MG63 (cell line): Measurements from ENCODE around the gene RNF213. TPM values are rescaled to one million over a fixed set of nuclear protein-coding genes. Genes with fewer than 3 reads are reported as not detected.

ENCODE experiments used
- DNase-seq: peaks from one replicate; pipeline ENCODE4 v3.0.0-alpha.2; 2020
- H3K27me3 ChIP-seq: fragments of 250-450 bp; sonication (Bioruptor Pico); 2 replicates; pipeline ENCODE4 v1.5.1; 2020; ENCODE audit warnings: mild to moderate bottlenecking, moderate library complexity
- H3K36me3 ChIP-seq: fragments of 250-450 bp; sonication (Bioruptor Pico); 2 replicates; pipeline ENCODE4 v1.5.1; 2020; ENCODE audit warnings: mild to moderate bottlenecking, moderate library complexity
- H3K4me3 ChIP-seq: fragments of 250-450 bp; sonication (Bioruptor Pico); 2 replicates; pipeline ENCODE4 v1.5.1; 2020; ENCODE audit warnings: mild to moderate bottlenecking, moderate library complexity
- H3K9me3 ChIP-seq: fragments of 250-450 bp; sonication (Bioruptor Pico); 2 replicates; pipeline ENCODE4 v1.5.1; 2020; ENCODE audit warnings: mild to moderate bottlenecking, moderate library complexity
- total RNA-seq: library from RNA; depleted of rRNA; stranded (reverse); fragments of >200 nt; shearing (Covaris generic); gene quantifications from 2 replicates; pipeline ENCODE4 v1.2.3, GENCODE V29; 2014; ENCODE audit warnings: low replicate concordance

The RNF213 gene
- total RNA-seq, 1 experiment from 2014 or later, result 22.5 TPM

DNA sequence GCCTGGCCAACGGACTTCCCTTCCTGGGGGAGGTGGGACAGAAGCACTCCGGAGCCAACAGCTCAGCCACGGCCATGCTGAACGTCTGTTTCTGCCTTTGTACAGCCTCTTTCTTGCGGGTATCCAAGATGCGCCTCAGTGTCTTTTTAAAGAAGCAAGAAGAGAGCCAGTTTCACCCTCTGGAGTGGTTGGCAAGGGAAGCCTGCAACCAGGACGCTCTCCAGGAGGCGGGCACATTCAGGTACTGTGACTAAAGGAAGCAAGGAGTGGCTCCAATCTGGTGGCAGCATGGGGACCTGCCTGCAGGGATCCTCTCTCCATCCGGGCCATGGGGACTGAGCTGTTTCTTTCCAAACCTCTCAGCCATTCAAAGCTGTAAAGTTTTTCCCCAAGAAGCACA lies 93.7 kb downstream of the RNF213 start:
- Histone ChIP-seq H3K27me3 (no peaks in the 10 kb centered on the region), H3K9me3 (no peaks in the 10 kb centered on the region), H3K4me3 (no peak overlapping the region), H3K36me3 (peaks cover 74% of the 10 kb centered on the region)
- no peak for DNase-seq

DNA sequence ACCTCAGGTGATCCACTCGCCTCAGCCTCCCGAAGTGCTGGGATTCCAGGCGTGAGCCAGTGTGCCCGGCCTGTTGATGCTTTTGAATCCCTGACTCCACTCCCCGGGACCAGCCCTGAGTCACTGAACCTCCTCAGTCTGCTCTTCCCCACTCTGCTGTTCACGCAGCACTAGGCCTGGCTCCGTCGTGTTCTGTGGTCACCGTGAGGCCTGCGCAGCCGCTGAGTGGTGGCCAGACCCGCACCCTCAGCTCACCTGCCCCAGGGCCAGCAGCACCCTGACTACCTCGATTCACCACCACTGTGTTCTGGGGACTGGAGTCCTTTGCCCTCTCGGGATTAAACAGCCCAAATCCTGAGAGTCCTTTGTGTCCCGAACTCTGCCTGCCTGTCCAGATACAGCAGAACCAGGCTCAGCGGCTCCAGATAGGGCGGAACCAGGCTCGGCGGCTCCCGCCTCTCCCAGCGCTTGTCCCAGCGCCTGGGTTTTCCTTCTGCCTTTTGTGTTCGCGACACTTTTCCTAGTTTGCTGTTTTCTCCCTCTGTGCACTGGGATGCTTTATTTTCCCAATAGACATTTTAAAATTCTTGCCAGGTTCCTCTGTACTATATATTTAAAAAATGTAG lies 95.7 kb downstream of the RNF213 start:
- Histone ChIP-seq H3K4me3 (no peak overlapping the region), H3K36me3 (peaks cover 74% of the 10 kb centered on the region), H3K27me3 (no peaks in the 10 kb centered on the region), H3K9me3 (no peaks in the 10 kb centered on the region)
- DNase-seq, result no peak

DNA sequence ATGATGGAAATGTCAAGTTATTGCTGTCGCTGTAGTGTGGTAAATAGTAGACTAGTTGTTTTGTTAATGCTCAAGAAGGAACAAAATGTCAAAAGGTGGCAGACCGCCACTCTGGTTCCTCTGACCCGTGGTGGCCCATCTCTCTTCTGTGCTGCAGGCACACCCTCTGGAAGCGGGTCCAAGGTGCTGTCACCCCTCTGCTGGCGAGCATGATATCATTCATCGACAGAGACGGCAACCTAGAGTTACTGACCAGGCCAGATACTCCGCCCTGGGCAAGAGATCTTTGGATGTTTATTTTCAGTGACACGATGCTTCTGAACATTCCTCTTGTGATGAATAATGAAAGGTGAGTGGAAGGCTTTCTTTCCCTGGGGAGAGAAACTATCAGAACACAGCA lies 97.5 kb downstream of the RNF213 start:
- no peak for DNase-seq
- Histone ChIP-seq H3K4me3 (no peak overlapping the region), H3K36me3 (peaks cover 72% of the 10 kb centered on the region), H3K9me3 (no peaks in the 10 kb centered on the region), H3K27me3 (no peaks in the 10 kb centered on the region)

DNA sequence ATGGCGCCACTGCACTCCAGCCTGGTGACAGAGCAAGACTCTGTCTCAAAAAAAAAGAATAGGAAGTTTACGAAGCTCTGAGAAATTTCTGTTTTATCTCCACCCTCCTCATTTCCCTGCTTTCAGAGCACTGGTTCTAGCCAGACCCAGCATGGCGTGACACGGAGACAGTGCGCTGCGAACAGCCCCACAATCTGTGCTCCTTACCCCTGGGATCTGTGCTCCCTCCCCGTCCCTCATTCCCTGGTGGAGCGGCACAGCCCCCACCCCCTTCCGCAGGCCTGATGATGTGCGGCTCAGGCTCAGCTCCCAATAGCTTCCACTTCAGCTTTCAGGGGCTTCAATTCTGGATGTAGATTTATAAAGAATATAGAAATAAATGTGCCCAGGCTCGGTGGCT lies 98.2 kb downstream of the RNF213 start:
- no peak for DNase-seq
- no peaks in the 10 kb centered on the region for H3K9me3 ChIP-seq
- no peaks in the 10 kb centered on the region for H3K27me3 ChIP-seq
- H3K36me3 ChIP-seq, result peaks cover 78% of the 10 kb centered on the region
- H3K4me3 ChIP-seq, result no peak overlapping the region

DNA sequence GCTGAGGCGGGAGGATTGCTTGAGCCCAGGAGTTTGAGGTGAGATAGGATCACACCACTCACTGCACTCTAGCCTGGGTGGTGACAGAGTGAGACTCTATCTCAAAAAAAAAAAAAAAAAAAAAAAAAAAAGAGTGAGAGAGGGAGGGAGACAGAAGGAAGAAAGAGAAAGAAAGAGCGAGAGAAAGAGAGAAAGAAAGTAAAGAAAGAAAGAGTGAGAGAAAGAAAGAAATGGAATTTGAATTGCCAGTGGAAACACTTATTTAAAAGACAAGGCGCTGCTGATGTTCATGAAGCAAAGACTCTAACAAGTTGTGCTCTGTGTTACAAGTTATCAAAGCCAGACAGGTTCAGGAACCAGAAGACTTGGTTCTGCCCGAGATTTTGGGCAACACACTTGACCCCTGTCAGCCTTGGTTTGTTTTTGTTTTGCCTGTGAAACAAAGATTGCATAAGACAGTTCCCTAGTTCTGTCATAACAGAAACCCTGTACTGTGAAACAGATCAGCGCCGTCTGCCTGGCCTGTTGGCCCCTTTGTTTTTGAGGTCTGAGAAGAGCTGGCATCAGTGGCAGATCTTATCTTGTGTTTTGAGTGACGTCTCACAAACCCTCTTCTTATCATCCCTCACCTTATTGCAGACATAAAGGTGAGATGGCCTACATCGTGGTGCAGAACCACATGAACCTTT lies 98.9 kb downstream of the RNF213 start:
- Histone ChIP-seq H3K4me3 (no peak overlapping the region), H3K9me3 (no peaks in the 10 kb centered on the region), H3K36me3 (peaks cover 79% of the 10 kb centered on the region), H3K27me3 (no peaks in the 10 kb centered on the region)
- no peak for DNase-seq

DNA sequence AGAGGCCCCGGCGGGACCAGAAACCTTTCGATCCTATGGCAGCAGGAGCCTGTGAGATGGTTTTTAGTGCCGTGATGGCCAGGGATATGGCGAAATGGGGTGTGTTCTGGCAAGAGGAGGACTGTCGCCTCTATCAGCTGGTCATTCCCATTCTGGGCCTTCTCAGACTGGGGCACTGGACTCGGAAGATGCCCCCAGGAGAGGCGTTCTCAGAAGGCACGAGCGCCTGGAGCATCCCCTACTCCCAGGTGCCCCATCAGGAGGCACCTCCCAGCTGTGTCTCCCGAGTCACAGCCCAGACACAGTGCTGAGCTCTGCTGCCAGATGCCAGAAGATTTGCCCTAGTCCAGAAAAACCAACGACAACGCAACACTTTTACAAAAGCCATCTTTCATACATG lies 99.7 kb downstream of the RNF213 start:
- Histone ChIP-seq H3K9me3 (no peaks in the 10 kb centered on the region), H3K27me3 (no peaks in the 10 kb centered on the region), H3K36me3 (peaks cover 83% of the 10 kb centered on the region), H3K4me3 (no peak overlapping the region)
- no peak for DNase-seq

DNA sequence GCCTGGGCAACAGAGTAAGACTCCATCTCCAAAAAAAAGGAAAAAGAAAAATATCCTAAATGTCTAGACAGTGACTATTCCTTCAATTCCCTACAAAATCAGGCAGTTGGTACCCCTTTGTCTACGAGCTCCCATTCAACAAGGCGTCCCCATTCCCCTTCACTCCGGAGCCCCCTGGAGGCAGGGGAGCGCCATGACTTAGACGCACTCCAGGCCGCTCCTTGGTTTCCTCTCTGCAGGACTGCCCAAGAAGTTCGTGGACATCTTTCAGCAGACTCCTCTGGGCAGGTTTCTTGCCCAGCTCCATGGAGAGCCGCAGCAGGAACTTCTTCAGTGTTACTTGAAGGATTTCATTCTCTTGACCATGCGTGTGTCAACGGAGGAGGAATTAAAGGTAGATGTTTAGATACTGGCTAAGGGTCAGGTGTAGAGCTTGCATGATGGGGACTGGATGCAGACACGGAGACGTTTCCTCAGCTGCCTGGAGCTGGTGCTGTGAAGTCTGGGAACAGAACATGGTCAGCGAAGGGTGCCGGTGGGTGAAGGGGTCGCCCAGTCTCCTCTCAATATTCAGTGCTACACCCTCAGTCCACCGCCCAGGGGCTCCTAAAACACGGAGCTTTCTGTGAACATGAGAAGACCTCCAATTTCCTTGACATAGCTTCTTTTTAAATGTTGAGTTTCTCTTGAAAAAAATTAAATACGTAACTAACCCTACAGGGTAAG lies 101.0 kb downstream of the RNF213 start:
- DNase-seq, result no peak
- Histone ChIP-seq H3K36me3 (peaks cover 85% of the 10 kb centered on the region), H3K4me3 (no peak overlapping the region), H3K27me3 (no peaks in the 10 kb centered on the region), H3K9me3 (no peaks in the 10 kb centered on the region)

DNA sequence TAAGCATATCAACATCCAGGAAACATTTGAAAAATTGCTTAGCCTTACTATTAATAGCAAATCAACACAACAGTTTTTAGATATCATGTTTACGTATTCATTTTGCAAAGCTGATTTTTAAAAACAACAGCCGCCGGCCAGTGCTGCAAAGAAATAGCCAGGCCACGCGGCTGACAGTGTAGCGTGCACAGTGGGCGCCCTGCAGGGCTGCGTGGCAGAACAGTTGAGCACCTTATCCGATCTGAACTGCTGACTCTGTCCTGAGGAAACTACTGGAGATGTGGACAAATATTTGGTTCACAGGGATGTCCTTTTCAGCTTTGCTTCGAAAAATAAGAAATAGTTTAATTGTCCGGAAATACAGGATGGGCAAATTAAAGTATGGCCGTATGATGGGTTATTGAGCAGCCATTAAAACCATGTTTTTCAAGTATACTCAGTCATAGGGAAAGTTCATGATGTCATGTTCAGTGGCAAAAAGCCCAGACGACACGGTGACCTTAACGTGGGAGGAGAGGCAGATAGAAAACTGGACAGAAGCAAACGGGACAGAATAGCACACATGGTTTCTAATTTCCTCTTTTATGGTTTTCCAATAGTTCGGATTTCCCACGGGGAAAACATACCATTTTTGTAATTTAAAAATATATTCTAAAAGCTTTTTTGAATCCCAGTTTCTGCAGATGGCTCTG lies 101.9 kb downstream of the RNF213 start:
- no peaks in the 10 kb centered on the region for H3K9me3 ChIP-seq
- H3K36me3 ChIP-seq, result peaks cover 81% of the 10 kb centered on the region
- no peak overlapping the region for H3K4me3 ChIP-seq
- DNase-seq, result no peak
- H3K27me3 ChIP-seq, result no peaks in the 10 kb centered on the region

DNA sequence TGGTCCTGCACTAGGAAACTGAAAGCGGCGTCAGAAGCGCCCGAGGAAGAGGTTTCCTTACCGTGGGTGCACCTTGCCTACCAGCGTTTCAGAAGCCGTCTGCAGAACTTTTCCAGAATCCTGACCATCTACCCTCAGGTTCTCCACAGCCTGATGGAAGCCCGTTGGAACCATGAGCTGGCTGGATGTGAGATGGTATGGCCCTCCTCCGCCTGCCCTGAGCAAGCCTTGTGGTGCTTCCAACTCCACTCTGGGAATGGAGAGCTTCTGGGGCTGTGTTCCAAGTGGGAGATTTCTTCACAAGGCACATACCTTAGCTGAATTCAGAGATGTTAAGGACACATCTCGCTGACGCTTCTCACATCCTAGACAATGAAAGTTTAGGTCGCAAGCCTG lies 102.5 kb downstream of the RNF213 start:
- H3K36me3 ChIP-seq, result peaks cover 81% of the 10 kb centered on the region
- no peak overlapping the region for H3K4me3 ChIP-seq
- no peaks in the 10 kb centered on the region for H3K27me3 ChIP-seq
- DNase-seq, result no peak
- no peaks in the 10 kb centered on the region for H3K9me3 ChIP-seq

DNA sequence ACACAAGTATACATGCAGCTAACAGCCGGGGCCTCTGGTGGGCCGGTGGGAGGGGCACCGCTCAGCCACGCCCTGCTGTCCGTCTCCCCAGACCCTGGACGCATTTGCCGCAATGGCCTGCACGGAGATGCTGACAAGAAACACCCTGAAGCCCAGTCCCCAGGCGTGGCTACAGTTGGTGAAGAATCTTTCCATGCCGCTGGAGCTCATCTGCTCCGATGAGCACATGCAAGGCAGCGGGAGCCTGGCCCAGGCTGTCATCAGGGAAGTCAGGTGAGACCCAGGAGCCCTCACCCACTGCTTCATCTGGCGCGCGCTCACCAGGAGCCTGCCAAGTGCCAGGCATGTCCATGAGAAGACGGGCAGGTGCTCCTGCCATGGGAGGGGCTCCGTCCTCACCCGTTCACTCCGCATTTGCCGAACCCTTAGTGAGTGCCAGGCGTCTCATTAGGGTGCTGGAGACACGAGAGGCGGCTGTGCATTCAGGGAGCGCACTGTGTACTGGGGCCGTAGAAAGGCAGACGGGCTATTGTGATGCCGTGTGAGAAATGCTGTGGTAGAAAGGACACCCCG lies 103.0 kb downstream of the RNF213 start:
- no peak overlapping the region for H3K4me3 ChIP-seq
- H3K36me3 ChIP-seq, result peaks cover 81% of the 10 kb centered on the region
- no peak for DNase-seq
- H3K27me3 ChIP-seq, result no peaks in the 10 kb centered on the region
- no peaks in the 10 kb centered on the region for H3K9me3 ChIP-seq

DNA sequence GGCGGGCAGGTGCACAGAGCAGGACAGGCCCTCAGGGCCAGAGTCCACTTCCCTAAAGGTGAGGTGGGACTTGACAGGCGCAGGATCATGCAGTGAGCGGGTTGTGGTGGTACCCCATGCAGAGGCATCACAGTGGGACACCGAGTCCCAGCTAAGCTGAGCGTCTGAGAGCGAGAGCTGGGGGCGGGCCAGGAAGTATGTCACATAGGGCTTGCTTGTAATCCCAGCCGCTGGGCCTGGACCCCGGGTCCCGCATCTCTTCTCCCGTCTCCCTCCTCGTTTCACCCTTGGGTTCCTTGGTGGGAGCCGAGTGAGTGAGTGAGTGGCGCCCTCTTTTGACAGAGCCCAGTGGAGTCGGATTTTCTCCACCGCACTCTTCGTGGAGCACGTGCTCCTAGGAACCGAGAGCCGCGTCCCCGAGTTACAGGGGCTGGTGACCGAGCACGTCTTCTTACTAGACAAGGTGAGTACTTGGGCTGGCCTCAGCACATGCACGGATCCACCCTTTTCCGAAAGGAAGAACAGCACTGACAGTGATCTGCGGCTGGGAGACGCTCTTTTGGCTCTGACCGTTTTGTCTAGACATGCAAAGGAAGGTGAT lies 103.5 kb downstream of the RNF213 start:
- Histone ChIP-seq H3K27me3 (no peaks in the 10 kb centered on the region), H3K36me3 (peaks cover 80% of the 10 kb centered on the region), H3K9me3 (no peaks in the 10 kb centered on the region), H3K4me3 (no peak overlapping the region)
- no peak for DNase-seq

DNA sequence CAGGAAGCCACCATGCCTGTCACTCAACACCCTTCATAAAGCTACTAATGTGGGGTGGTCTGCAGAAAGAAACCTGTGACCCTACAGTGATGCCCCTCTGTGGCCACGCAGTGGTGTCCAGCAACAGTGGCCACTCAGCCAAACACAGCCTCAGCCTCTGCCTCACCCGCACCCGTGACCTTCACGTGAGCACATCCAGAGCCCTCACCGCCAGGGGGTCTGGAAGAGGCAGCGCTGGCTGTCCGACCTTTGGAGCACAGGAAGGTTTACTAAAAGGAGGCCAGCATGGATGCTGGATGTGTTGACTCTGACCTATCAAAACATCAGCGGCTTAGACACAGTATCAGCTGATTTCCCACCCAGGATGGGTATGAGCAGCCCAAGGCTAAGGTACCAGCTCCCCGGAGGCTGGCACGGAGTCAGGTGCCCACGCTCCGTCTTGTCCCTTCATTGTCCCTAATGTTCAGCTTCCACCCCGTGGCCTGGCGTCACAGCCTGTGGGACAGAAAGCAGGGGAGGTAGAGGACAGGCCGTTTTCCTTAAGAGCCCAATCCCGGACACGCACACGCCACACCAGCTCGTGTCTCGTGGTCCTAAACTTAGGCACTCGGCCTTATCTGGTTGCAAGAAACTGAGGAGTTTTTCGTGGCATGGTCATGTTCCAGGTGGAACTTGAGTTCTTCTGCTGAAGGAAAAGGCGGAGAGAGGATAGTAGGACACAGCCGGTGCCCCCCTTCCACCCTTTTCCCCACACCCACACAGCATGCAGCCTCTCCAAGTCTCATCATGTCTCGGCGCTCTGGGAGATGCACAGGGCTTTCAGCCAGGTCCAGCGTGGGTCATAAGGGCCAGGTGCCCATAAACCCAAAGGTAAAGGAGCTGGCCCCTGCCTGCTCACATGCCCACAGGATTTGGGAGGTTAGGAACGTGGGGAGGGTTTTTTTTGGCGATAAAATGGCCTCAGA lies 104.6 kb downstream of the RNF213 start:
- no peak overlapping the region for H3K4me3 ChIP-seq
- peaks cover 80% of the 10 kb centered on the region for H3K36me3 ChIP-seq
- H3K9me3 ChIP-seq, result no peaks in the 10 kb centered on the region
- no peaks in the 10 kb centered on the region for H3K27me3 ChIP-seq
- no peak for DNase-seq

DNA sequence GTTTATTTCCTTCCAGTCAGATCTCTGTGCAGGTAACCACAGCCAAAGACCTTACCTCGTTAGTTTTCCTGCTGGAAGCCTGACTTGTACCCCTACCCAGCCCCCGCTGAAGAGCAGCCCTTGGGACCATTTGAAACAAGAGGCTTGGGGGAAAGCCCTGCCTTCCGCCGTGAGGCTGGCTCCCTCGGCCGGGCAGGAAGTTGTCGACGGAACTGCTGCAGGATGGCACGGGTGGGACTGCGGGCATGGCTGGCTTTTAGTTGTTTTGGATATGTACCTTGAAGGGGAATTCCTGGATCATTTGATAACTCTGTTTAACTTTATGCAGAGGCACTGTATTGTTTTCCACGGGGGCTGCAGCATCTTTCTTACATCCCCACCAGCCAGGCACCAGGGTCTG lies 105.3 kb downstream of the RNF213 start:
- Histone ChIP-seq H3K4me3 (no peak overlapping the region), H3K27me3 (no peaks in the 10 kb centered on the region), H3K36me3 (peaks cover 77% of the 10 kb centered on the region), H3K9me3 (no peaks in the 10 kb centered on the region)
- DNase-seq, result no peak

DNA sequence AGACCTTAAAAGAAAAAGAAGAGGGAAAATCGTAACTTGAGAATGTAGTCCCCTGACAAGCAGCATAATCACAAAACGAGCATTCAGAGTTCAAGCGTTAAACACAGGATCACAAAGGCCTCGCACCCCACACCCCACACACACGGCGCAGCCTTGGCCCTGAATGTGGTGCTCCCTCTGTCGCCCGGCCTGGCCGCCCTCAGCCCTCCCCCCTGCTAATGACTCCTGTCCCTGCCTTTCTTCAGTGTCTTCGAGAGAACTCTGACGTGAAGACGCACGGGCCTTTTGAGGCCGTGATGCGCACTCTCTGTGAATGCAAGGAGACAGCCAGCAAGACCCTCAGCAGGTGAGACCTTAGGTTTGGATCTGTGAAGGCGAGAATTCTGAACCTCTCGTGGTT lies 106.9 kb downstream of the RNF213 start:
- no peak for DNase-seq

DNA sequence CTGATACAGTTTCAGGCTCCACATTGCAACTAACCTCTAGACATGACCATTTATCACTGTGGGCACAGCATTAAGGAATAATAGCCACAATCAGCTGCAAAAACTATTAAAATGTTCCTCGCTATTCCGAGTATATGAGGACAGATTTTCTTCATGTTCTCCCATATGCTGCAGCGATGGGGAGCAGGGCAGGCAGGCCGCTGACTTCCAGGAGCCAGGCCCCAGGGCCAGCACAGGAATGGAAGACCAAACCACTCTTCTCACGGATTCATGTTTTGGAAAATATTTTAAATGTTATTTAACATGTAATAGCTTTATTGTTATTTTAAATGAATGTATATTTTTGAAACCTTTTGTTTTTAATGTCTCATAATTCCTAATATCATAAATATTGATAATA lies 110.5 kb downstream of the RNF213 start:
- DNase-seq, result no peak
- Histone ChIP-seq H3K27me3 (no peaks in the 10 kb centered on the region), H3K9me3 (no peaks in the 10 kb centered on the region), H3K36me3 (peaks cover 66% of the 10 kb centered on the region), H3K4me3 (no peak overlapping the region)

More for the DNA sequence above, 106.9 kb downstream of the RNF213 start:
- H3K4me3 ChIP-seq, result no peak overlapping the region
- H3K9me3 ChIP-seq, result no peaks in the 10 kb centered on the region
- H3K27me3 ChIP-seq, result no peaks in the 10 kb centered on the region
- H3K36me3 ChIP-seq, result peaks cover 75% of the 10 kb centered on the region

DNA sequence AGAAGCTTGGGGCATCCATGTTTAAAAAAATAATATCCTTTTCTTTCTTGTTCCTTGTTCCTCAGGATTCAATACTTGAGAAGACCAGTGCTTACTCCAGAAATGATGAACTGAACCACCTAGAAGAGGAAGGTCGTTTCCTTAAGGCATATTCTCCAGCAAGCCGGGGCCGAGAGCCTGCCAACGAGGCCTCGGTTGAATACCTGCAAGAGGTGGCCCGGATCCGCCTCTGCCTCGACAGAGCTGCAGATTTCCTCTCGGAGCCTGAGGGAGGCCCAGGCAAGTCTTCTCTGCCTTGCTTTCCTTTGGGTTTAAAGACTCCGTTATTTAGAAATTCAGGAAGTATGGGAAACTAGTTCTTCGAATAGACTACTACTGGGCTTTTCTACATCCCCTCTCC lies 111.8 kb downstream of the RNF213 start:
- H3K4me3 ChIP-seq, result no peak overlapping the region
- H3K36me3 ChIP-seq, result peaks cover 74% of the 10 kb centered on the region
- H3K27me3 ChIP-seq, result no peaks in the 10 kb centered on the region
- no peaks in the 10 kb centered on the region for H3K9me3 ChIP-seq
- no peak for DNase-seq
